KMS-11 (cell line): ENCODE results near the gene KCNT1.

Source experiments
- H2AFZ ChIP-seq: fragments of 200-600 bp; sonication (generic); 2 replicates; pipeline ENCODE4 v1.6.1; 2016; ENCODE audit warnings: antibody characterized with exemption, mixed run types, low read depth
- H3K27ac ChIP-seq: fragments of 200-600 bp; sonication (generic); 2 replicates; pipeline ENCODE4 v1.6.1; 2016; ENCODE audit warnings: mild to moderate bottlenecking, mixed run types
- H3K27me3 ChIP-seq: fragments of 200-600 bp; sonication (generic); 2 replicates; pipeline ENCODE4 v1.6.1; 2017; ENCODE audit warnings: mild to moderate bottlenecking, low read depth, mixed run types, moderate library complexity; ENCODE audit not compliant: insufficient read depth
- H3K36me3 ChIP-seq: fragments of 200-600 bp; sonication (generic); 2 replicates; pipeline ENCODE4 v1.6.1; 2017; ENCODE audit warnings: mild to moderate bottlenecking, mixed run types; ENCODE audit not compliant: insufficient read depth
- H3K4me1 ChIP-seq: fragments of 200-600 bp; sonication (generic); 2 replicates; pipeline ENCODE4 v1.6.1; 2016; ENCODE audit warnings: mild to moderate bottlenecking, low read depth, mixed run types; ENCODE audit not compliant: poor library complexity, severe bottlenecking
- H3K4me2 ChIP-seq: fragments of 200-600 bp; sonication (generic); 2 replicates; pipeline ENCODE4 v1.7.0; 2016; ENCODE audit warnings: mild to moderate bottlenecking, mixed run types
- H3K4me3 ChIP-seq: fragments of 200-600 bp; sonication (generic); IDR thresholded peaks from 2 replicates; pipeline ENCODE4 v1.6.1; 2017; ENCODE audit warnings: low read depth, low read length, mixed read lengths; ENCODE audit not compliant: insufficient read depth
- H3K79me2 ChIP-seq: fragments of 200-600 bp; sonication (generic); 2 replicates; pipeline ENCODE4 v1.6.1; 2016; ENCODE audit warnings: low read depth, mixed run types; ENCODE audit not compliant: insufficient read depth
- H3K9ac ChIP-seq: fragments of 200-600 bp; sonication (generic); 2 replicates; pipeline ENCODE4 v1.6.1; 2016; ENCODE audit warnings: mild to moderate bottlenecking, mixed run types
- H4K20me1 ChIP-seq: fragments of 200-600 bp; sonication (generic); 2 replicates; pipeline ENCODE4 v1.6.1; 2016; ENCODE audit warnings: mild to moderate bottlenecking, mixed run types; ENCODE audit not compliant: insufficient read depth
- CTCF ChIP-seq: fragments of 200-600 bp; sonication (generic); conservative IDR thresholded peaks from 2 replicates; pipeline ENCODE4 v1.6.1; 2017; ENCODE audit warnings: low read depth, mild to moderate bottlenecking, antibody characterized with exemption, low read length, moderate library complexity, mixed read lengths

Gene KCNT1

GRCh38 chr9:135693771-135694170, 8.2 kb upstream of the KCNT1 start:
- Histone ChIP-seq H3K4me3 (no peak overlapping the region), H3K9ac (no peak overlapping the region), H3K79me2 (no peaks in the 10 kb centered on the region), H3K36me3 (no peaks in the 10 kb centered on the region), H3K27ac (no peak overlapping the region), H3K4me2 (no peak overlapping the region), H3K4me1 (no peaks in the 10 kb centered on the region), H2AFZ (no peak overlapping the region), H4K20me1 (no peaks in the 10 kb centered on the region), H3K27me3 (peaks cover 78% of the 10 kb centered on the region)
- no peak for TF ChIP-seq CTCF

GRCh38 chr9:135694414-135694813, 7.6 kb upstream of the KCNT1 start:
- H2AFZ ChIP-seq = no peak overlapping the region
- H4K20me1 ChIP-seq = no peaks in the 10 kb centered on the region
- no peak overlapping the region for H3K27ac ChIP-seq
- no peaks in the 10 kb centered on the region for H3K4me1 ChIP-seq
- no peak overlapping the region for H3K4me2 ChIP-seq
- peaks cover 78% of the 10 kb centered on the region for H3K27me3 ChIP-seq
- H3K4me3 ChIP-seq = no peak overlapping the region
- H3K79me2 ChIP-seq = no peaks in the 10 kb centered on the region
- no peak overlapping the region for H3K9ac ChIP-seq
- no peak for TF ChIP-seq CTCF
- H3K36me3 ChIP-seq = no peaks in the 10 kb centered on the region

GRCh38 chr9:135695036-135695435, 6.9 kb upstream of the KCNT1 start:
- no peak overlapping the region for H3K4me3 ChIP-seq
- no peak overlapping the region for H3K9ac ChIP-seq
- H3K79me2 ChIP-seq = no peaks in the 10 kb centered on the region
- H3K27ac ChIP-seq = no peak overlapping the region
- H2AFZ ChIP-seq = no peak overlapping the region
- no peak overlapping the region for H3K4me2 ChIP-seq
- H4K20me1 ChIP-seq = no peaks in the 10 kb centered on the region
- no peak for TF ChIP-seq CTCF
- H3K27me3 ChIP-seq = peaks cover 80% of the 10 kb centered on the region
- H3K36me3 ChIP-seq = no peaks in the 10 kb centered on the region
- no peaks in the 10 kb centered on the region for H3K4me1 ChIP-seq

- Histone ChIP-seq H3K27me3 (peaks cover 86% of the 10 kb centered on the region), H3K9ac (no peak overlapping the region), H2AFZ (no peak overlapping the region), H3K4me1 (no peaks in the 10 kb centered on the region), H3K4me2 (no peak overlapping the region), H3K27ac (no peak overlapping the region), H3K36me3 (no peaks in the 10 kb centered on the region), H3K4me3 (no peak overlapping the region), H4K20me1 (no peaks in the 10 kb centered on the region), H3K79me2 (no peaks in the 10 kb centered on the region)
- TF ChIP-seq CTCF = no peak
Observed at GRCh38 chr9:135695642-135696041, 6.3 kb upstream of the KCNT1 start.
